Peyer's patch (tissue), 4 donors: ENCODE data around the gene EXOC4.

Experiments
- CTCF ChIP-seq, 6 experiments: fragments of 450-650 bp in 4 of 6; fragments of 200-600 bp in 2 of 6; sonication (generic) in 1 of 6; IDR thresholded peaks; one replicate each; pipeline ENCODE4 v1.5.1; 2017 to 2019; ENCODE audit warnings: antibody characterized with exemption in 6 of 6, mild to moderate bottlenecking in 3 of 6, moderate library complexity in 1 of 6
- POLR2A ChIP-seq, 2 donors: fragments of 450-650 bp; IDR thresholded peaks; one replicate each; pipeline ENCODE4 v1.5.1; 2017; ENCODE audit warnings: antibody characterized with exemption in 2 of 2, mild to moderate bottlenecking in 2 of 2, moderate library complexity in 2 of 2

- no peak for TF ChIP-seq CTCF (IDR thresholded peaks at IDR 0.05)
- no peak for TF ChIP-seq POLR2A (IDR thresholded peaks at IDR 0.05)
These were observed 605.4 kb downstream of the EXOC4 start for GRCh38 chr7:133858311-133858710.
